ENCODE measurements around the gene FOXN3.

- TF ChIP-seq POLR2A (IDR thresholded peaks at IDR 0.05) = no peak
- TF ChIP-seq CTCF (IDR thresholded peaks at IDR 0.05) = no peak
Observed at GRCh38 chr14:89444044-89444443, 27.0 kb upstream of the FOXN3 start.
